ENCODE results near the gene NFE2L2. TPM values are rescaled to one million over a fixed set of nuclear protein-coding genes. Genes with fewer than 3 reads are reported as not detected.
"Not testable (repeated sequence)": the region's sequence is repeated elsewhere in the genome, so short reads cannot be mapped to it uniquely, and the experiment has no call there.

Gene NFE2L2
- total RNA-seq, 1 experiment from 2014 or later, result 58.4 TPM

- DNase-seq (ENCODE audit: low read depth), result no peak
These were observed 26.6 kb downstream of the NFE2L2 start for GRCh38 chr2:177237932-177238331.

DNA sequence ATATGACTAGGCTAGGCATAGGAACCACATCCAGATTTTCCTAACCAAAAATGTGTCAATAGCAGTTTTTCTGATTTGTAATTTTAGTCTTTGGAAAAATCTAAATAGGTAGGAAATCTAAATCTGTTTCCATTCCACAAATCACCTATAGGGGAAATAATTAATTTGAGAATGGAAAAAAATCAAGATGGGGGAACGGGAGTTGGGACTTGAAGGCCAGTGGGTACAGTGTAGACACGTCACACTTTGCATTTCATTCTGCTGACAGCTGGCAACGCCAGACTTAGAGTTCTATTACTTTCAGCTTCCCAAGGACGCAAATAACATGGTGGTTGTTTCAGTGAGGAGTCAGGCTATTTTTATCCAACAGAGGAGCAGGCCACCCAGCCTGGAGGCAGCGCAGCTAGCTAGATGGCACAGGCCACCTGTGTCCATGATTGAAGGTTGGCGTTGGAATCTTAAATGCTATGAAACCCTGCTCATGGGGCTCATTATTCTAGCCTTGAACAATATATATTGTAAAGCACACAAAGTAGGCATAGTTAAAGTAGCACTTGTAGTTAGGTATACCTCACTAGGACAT is 28.6 kb downstream of the NFE2L2 start:
- DNase-seq (ENCODE audit: low read depth), result no peak

DNA sequence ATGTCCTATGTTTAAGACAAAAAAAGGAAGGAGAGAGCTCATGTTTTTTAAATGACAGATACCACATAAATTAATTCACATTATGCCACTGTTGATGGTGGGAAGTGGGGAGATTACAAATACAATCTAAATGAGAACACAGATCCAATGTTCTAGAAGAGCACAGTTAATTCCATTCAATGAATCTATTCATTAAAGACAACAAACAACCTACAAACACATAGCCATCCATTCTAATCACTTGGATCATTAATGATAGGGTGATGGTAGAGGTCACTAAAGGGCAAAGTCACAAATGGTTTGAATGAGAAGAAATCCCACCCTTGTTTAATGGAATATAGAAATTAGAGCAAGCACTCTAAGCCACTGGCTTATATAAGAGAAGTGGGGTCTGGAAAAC is 30.3 kb downstream of the NFE2L2 start:
- no peak for DNase-seq (ENCODE audit: low read depth)

GRCh38 chr2:177232098-177232704 is 32.3 kb downstream of the NFE2L2 start:
- no peak for DNase-seq (ENCODE audit: low read depth)

GRCh38 chr2:177231270-177231669 is 33.3 kb downstream of the NFE2L2 start:
- no peak for DNase-seq (ENCODE audit: low read depth)

GRCh38 chr2:177229442-177230242 is 34.9 kb downstream of the NFE2L2 start:
- DNase-seq (ENCODE audit: low read depth), result no peak

DNA sequence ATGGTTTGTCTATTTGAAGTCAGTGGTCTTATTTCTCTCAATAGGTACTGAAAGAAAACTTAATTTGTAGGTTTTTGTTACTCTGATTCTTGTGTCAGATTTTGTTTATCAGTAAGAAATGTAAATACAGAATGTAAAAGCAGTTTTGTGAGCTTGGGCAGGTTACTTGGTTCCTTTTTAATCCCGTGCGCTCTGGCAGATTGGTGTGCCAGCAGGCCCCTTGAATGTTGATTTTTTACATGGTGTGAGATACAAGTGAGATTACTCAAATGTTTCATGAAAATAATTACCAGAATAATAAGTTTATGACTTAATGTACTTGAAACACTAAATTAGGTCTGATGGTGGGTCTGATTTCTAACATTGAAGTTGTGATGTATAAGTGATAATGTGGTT is 38.6 kb downstream of the NFE2L2 start:
- DNase-seq (ENCODE audit: low read depth), result no peak

DNA sequence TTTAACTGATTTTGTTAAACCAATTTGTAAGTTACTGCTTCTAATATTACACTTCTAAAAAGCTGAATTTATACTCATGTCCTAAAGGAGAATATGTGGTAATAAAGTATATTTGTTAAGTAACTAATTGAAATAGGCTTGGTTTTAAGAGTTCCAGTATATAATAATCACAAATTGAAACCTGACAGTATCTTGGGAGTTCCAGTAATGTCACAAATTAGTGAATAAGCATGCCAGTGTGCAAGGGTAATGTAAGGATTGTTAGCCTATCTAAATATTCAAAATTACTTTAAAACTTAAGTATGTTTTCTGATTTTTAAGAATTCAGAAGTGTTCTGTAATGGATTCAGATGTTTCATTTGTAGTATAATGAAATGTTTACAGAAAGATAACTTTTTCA is 41.1 kb downstream of the NFE2L2 start:
- not testable (repeated sequence) for DNase-seq (ENCODE audit: low read depth)

DNA sequence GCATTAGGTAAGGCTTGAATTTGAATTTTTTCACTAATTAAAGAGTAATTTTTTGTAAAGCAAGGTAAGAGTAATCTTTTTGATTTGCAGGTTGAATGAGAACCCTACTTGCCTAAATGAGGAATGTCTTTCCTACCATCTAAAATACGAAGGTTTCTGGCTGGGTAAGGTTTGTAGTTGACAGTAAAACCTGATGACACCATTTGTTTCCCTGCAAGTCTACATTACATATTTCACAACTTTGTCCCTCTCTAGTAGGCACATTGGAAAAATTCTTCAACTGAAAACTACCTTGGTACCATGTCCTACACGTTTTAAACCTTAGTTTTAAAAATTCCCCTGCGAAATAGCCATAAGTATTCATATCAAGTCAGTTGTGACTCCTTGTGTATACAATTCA is 42.6 kb downstream of the NFE2L2 start:
- no peak for DNase-seq (ENCODE audit: low read depth)

DNA sequence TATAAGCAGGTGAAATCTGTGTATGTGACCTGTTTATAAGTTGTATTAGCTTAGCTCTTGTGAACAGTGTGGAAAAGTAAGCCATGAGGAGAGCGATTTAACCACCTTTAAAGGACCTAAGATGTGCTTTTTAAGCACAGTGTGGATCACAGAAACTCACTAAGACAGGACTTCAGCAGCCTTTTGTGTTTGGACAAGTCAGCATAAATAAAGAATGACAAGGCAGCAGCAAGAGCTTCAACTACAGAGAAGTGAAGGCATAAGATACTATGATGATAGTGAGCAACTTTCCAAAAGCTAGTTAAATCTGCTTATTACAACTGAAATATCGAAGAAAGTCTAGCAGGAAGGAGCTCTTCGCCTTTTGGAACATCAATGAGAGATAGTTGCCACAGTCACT is 43.0 kb downstream of the NFE2L2 start:
- no peak for DNase-seq (ENCODE audit: low read depth)

- not testable (repeated sequence) for DNase-seq (ENCODE audit: low read depth)
These were observed 44.7 kb downstream of the NFE2L2 start for GRCh38 chr2:177219787-177220186.

GRCh38 chr2:177217247-177217843 is 47.2 kb downstream of the NFE2L2 start:
- DNase-seq (ENCODE audit: low read depth), result no peak

GRCh38 chr2:177212891-177213856 is 51.4 kb downstream of the NFE2L2 start:
- DNase-seq (ENCODE audit: low read depth), result peak; percentile 91

DNA sequence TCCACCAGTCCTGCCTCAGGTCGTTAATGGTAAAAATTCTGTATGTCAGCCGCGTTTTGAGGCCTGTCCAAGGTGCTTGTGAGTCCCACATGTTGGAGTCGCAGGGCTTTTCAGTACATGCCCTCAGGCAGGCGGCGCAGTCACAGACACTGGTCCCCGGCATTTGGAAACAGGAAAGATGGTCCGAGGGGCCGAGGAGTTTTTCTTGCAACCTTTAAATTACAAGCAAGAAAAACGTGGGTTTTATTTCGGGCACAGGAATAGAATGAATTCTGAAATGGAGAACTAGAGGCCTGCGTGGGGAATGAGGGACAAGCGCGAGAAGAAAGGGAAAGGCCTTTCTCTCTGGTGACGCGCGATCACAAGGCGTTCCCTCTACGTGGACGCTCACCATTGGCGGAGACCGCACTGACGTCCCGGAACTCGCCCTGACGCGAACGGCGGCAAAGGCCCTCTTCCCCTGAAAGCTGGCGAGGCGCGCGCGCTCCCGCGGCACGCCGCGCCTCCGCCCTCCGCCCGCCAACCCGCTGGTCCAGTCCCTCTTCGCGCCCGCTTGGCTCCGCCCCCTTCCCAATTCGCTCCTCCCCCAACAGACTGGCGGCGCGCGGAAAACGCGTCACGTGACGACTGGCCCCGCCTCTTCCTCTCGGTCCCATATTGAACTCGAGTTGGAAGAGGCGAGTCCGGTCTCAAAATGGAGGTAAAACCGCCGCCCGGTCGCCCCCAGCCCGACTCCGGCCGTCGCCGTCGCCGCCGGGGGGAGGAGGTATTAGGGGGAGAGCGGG is 52.2 kb downstream of the NFE2L2 start, which contains the start of gene HNRNPA3:
HNRNPA3 (plus strand) TSS at position 689 of the 785 bp plus-strand sequence; CDS start at position 695, 6 bp downstream.
- peak; percentile 99 for DNase-seq (ENCODE audit: low read depth)

GRCh38 chr2:177211576-177212105 is 52.9 kb downstream of the NFE2L2 start:
- no peak for DNase-seq (ENCODE audit: low read depth)

- no peak for DNase-seq (ENCODE audit: low read depth)
These were observed 53.4 kb downstream of the NFE2L2 start for GRCh38 chr2:177211169-177211568.

GRCh38 chr2:177207101-177207500 is 57.4 kb downstream of the NFE2L2 start:
- no peak for DNase-seq (ENCODE audit: low read depth)

GRCh38 chr2:177204417-177204816 is 60.1 kb downstream of the NFE2L2 start:
- DNase-seq (ENCODE audit: low read depth), result no peak

DNA sequence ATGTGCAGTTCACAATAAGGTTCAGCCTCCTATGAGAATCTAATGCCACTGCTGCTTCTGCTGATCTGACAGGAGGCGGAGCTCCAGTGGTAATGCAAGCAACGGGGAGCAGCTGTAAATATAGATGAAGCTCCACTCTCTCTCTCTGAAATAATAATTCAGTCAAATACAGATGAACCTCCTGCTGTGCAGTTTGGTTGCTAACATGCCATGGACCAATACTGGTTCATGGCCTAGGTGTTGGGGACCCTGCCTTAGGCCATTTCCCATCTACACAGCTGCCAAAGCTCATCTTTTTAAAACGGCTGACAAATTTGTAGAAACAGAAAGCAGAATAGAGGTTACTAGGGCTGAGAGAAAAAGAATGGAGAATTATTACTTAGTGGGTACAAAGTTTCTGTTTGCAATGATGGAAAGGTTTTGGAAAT is 62.6 kb downstream of the NFE2L2 start:
- DNase-seq (ENCODE audit: low read depth), result no peak

GRCh38 chr2:177200419-177200818 is 64.1 kb downstream of the NFE2L2 start:
- DNase-seq (ENCODE audit: low read depth), result not testable (repeated sequence)

Data from Daoy (cell line).